Neural progenitor cell (in vitro differentiated cells): ENCODE measurements around the gene AP1G1.

Experiments
- CTCF ChIP-seq: fragments of 200-600 bp; sonication (generic); IDR thresholded peaks from 2 replicates; pipeline ENCODE4 v1.5.1; 2017; ENCODE audit warnings: antibody characterized with exemption, mild to moderate bottlenecking
- EZH2 ChIP-seq: fragments of 200-600 bp; sonication (generic); IDR thresholded peaks from 2 replicates; pipeline ENCODE4 v1.6.1; 2017; ENCODE audit warnings: antibody characterized with exemption, mild to moderate bottlenecking, moderate library complexity
- EZH2phosphoT487 ChIP-seq: fragments of 200-600 bp; sonication (generic); IDR thresholded peaks from 2 replicates; pipeline ENCODE4 v1.6.1; 2017; ENCODE audit warnings: antibody characterized with exemption

- no peak for TF ChIP-seq CTCF
- TF ChIP-seq EZH2 = no peak
- TF ChIP-seq EZH2phosphoT487 = no peak
Observed at GRCh38 chr16:71727551-71728324, 80.9 kb downstream of the AP1G1 start.
